HS-27A (cell line): ENCODE results near the gene UBE2E1.
A peak's percentile ranks its signal among the peaks of the same experiment; 100 is the strongest.
"Not testable (repeated sequence)": the region's sequence is repeated elsewhere in the genome, so short reads cannot be mapped to it uniquely, and the experiment has no call there.

Experiments used
- DNase-seq: peaks from one replicate; pipeline ENCODE4 v3.0.0-alpha.2; 2012; ENCODE audit warnings: low read depth, missing footprints

UBE2E1 gene

GRCh38 chr3:23849462-23849861 lies 43.7 kb downstream of the UBE2E1 start:
- not testable (repeated sequence) for DNase-seq

GRCh38 chr3:23856286-23856685 lies 50.5 kb downstream of the UBE2E1 start:
- no peak for DNase-seq

GRCh38 chr3:23859012-23859743 lies 53.4 kb downstream of the UBE2E1 start:
- DNase-seq: no peak

GRCh38 chr3:23859839-23860382 lies 54.2 kb downstream of the UBE2E1 start:
- DNase-seq: no peak

- DNase-seq: no peak
Observed at GRCh38 chr3:23861689-23862088, 55.9 kb downstream of the UBE2E1 start.

GRCh38 chr3:23863060-23863459 lies 57.3 kb downstream of the UBE2E1 start:
- no peak for DNase-seq

- DNase-seq: no peak
Observed at GRCh38 chr3:23864931-23865330, 59.2 kb downstream of the UBE2E1 start.

GRCh38 chr3:23865595-23866396 lies 60.0 kb downstream of the UBE2E1 start:
- no peak for DNase-seq

GRCh38 chr3:23867400-23867799 lies 61.6 kb downstream of the UBE2E1 start:
- no peak for DNase-seq

- no peak for DNase-seq
Observed at GRCh38 chr3:23867838-23868237, 62.1 kb downstream of the UBE2E1 start.

GRCh38 chr3:23869977-23870662 lies 64.4 kb downstream of the UBE2E1 start:
- no peak for DNase-seq

GRCh38 chr3:23870663-23871043 lies 64.9 kb downstream of the UBE2E1 start:
- not testable (repeated sequence) for DNase-seq

- DNase-seq: not testable (repeated sequence)
Observed at GRCh38 chr3:23871361-23871760, 65.6 kb downstream of the UBE2E1 start.

- no peak for DNase-seq
Observed at GRCh38 chr3:23872330-23872729, 66.6 kb downstream of the UBE2E1 start.

GRCh38 chr3:23873941-23874340 lies 68.2 kb downstream of the UBE2E1 start:
- no peak for DNase-seq

GRCh38 chr3:23874359-23875112 lies 68.8 kb downstream of the UBE2E1 start:
- no peak for DNase-seq

GRCh38 chr3:23875113-23875725 lies 69.5 kb downstream of the UBE2E1 start:
- DNase-seq: no peak

GRCh38 chr3:23876923-23877322 lies 71.2 kb downstream of the UBE2E1 start:
- DNase-seq: no peak

- peak; percentile 51 for DNase-seq
Observed at GRCh38 chr3:23877329-23877980, 71.7 kb downstream of the UBE2E1 start.

GRCh38 chr3:23879485-23879884 lies 73.7 kb downstream of the UBE2E1 start:
- DNase-seq: no peak
